Mesenchymal stem cell (in vitro differentiated cells and primary cell): ENCODE measurements around the gene ANO4.

ENCODE experiments used
- DNase-seq: peaks from one replicate; pipeline ENCODE4 v3.0.0-alpha.2; 2013
- H2AFZ ChIP-seq: one replicate; pipeline ENCODE4 v1.6.1; 2013; ENCODE audit warnings: low read depth, mild to moderate bottlenecking, control low read depth, inconsistent platforms, low read length, moderate library complexity
- H2AK5ac ChIP-seq: 2 replicates; pipeline ENCODE4 v1.6.1; 2013; ENCODE audit warnings: low read length, moderate library complexity, mild to moderate bottlenecking, inconsistent platforms; ENCODE audit not compliant: severe bottlenecking
- H2BK120ac ChIP-seq: one replicate; pipeline ENCODE4 v1.6.1; 2013; ENCODE audit warnings: low read depth, mild to moderate bottlenecking, inconsistent platforms, low read length, moderate library complexity
- H2BK12ac ChIP-seq, 2 experiments: one replicate each; pipeline ENCODE4 v1.6.1; 2013; ENCODE audit warnings: inconsistent platforms in 2 of 2, low read length in 2 of 2, mild to moderate bottlenecking in 2 of 2, moderate library complexity in 2 of 2, control low read depth in 1 of 2
- H2BK15ac ChIP-seq: one replicate; pipeline ENCODE4 v1.6.1; 2013; ENCODE audit warnings: mild to moderate bottlenecking, low read depth, inconsistent platforms; ENCODE audit not compliant: poor library complexity, severe bottlenecking
- H2BK5ac ChIP-seq: 2 replicates; pipeline ENCODE4 v1.6.1; 2013; ENCODE audit warnings: low read depth, mild to moderate bottlenecking, low read length, control low read depth, inconsistent platforms; ENCODE audit not compliant: poor library complexity, severe bottlenecking
- H3K14ac ChIP-seq, 2 experiments: one replicate each; pipeline ENCODE4 v1.6.1; 2013; ENCODE audit warnings: inconsistent platforms in 2 of 2, low read length in 2 of 2, control low read depth in 1 of 2, mild to moderate bottlenecking in 1 of 2, moderate library complexity in 1 of 2
- H3K18ac ChIP-seq, 2 experiments: one replicate each; pipeline ENCODE4 v1.6.1; 2013; ENCODE audit warnings: inconsistent platforms in 2 of 2, low read length in 2 of 2, control low read depth in 1 of 2, low read depth in 1 of 2, mild to moderate bottlenecking in 1 of 2
- H3K23ac ChIP-seq, 2 experiments: one replicate each; pipeline ENCODE4 v1.6.1; 2013; ENCODE audit warnings: inconsistent platforms in 2 of 2, low read length in 2 of 2, mild to moderate bottlenecking in 2 of 2, moderate library complexity in 2 of 2, control low read depth in 1 of 2
- H3K27ac ChIP-seq: 2 replicates; pipeline ENCODE4 v1.5.1; 2013; ENCODE audit warnings: mild to moderate bottlenecking, moderate library complexity, low read length, control low read depth, inconsistent platforms; ENCODE audit not compliant: poor library complexity, severe bottlenecking
- H3K27me3 ChIP-seq, 2 experiments: 2 replicates each; pipeline versions ENCODE4 v1.6.1 to v1.7.0; 2013; ENCODE audit warnings: low read length in 2 of 2, mild to moderate bottlenecking in 2 of 2, moderate library complexity in 2 of 2, control low read depth in 1 of 2, inconsistent platforms in 1 of 2; ENCODE audit not compliant: control insufficient read depth in 1 of 2, insufficient read depth in 1 of 2
- H3K36me3 ChIP-seq, 2 experiments: 2 replicates each; pipeline versions ENCODE4 v1.6.1 to v1.7.0; 2013; ENCODE audit warnings: low read length in 2 of 2, control low read depth in 1 of 2, inconsistent platforms in 1 of 2, low read depth in 1 of 2, mild to moderate bottlenecking in 1 of 2; ENCODE audit not compliant: insufficient read depth in 2 of 2, control insufficient read depth in 1 of 2
- H3K4ac ChIP-seq, 2 experiments: one replicate each; pipeline ENCODE4 v1.6.1; 2013; ENCODE audit warnings: inconsistent platforms in 2 of 2, low read length in 2 of 2, mild to moderate bottlenecking in 2 of 2, moderate library complexity in 2 of 2, control low read depth in 1 of 2, low read depth in 1 of 2
- H3K4me1 ChIP-seq: 2 replicates; pipeline ENCODE4 v1.6.1; 2013; ENCODE audit warnings: low read depth, low read length, control low read depth; ENCODE audit not compliant: control insufficient read depth, insufficient read depth
- H3K4me2 ChIP-seq: 2 replicates; pipeline ENCODE4 v1.6.1; 2013; ENCODE audit warnings: low read length, mild to moderate bottlenecking, inconsistent platforms; ENCODE audit not compliant: poor library complexity, severe bottlenecking
- H3K4me3 ChIP-seq, 2 experiments: 2 replicates each; pipeline versions ENCODE4 v1.5.1 to v1.7.0; 2013; ENCODE audit warnings: low read length in 2 of 2, mild to moderate bottlenecking in 2 of 2, control low read depth in 1 of 2, low read depth in 1 of 2; ENCODE audit not compliant: insufficient read depth in 1 of 2
- H3K79me1 ChIP-seq: replicated peaks from 2 replicates; pipeline ENCODE4 v1.6.1; 2013; ENCODE audit warnings: mild to moderate bottlenecking, control low read depth, low read length, inconsistent platforms; ENCODE audit not compliant: poor library complexity, severe bottlenecking
- H3K9ac ChIP-seq: 2 replicates; pipeline ENCODE4 v1.7.0; 2013; ENCODE audit warnings: mild to moderate bottlenecking, low read length, moderate library complexity
- H3K9me3 ChIP-seq: 2 replicates; pipeline ENCODE4 v1.7.0; 2013; ENCODE audit warnings: mild to moderate bottlenecking, low read length; ENCODE audit not compliant: control insufficient read depth
- H4K8ac ChIP-seq: one replicate; pipeline ENCODE4 v1.6.1; 2013; ENCODE audit warnings: inconsistent platforms, mild to moderate bottlenecking, low read length, moderate library complexity
- H4K91ac ChIP-seq: one replicate; pipeline ENCODE4 v1.6.1; 2013; ENCODE audit warnings: mild to moderate bottlenecking, low read length, inconsistent platforms
- WGBS: methylation state at CpG from one replicate; pipeline ENCODE4 v1.1.7; 2013; ENCODE audit warnings: mixed read lengths; 5-methylcytosine and 5-hydroxymethylcytosine counted together

Gene ANO4

DNA sequence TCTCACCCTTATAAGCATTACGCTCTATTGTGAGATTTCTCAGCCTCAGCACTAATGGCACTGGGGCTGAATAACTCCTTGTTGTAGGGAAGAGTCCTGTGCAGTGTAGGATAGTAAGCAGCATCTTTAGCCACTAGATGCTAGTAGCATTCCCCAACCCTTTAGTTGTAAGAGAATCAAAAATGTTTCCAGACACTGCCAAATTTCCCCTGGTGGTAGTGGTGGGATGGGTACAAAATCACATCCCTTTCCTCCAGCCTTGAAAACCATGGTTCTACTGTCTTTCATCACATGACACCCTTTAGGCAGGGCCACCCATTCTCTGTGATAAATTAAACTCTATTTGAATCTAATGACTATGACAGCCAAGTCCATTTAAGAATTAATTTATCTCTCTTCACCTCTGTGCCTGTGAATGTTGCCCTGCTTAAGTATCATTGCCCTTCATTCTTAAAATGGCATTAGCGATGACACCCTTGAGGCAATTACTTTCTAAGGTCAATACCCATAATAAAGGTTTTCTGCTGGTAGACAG lies 199.4 kb downstream of the ANO4 start:
- Histone ChIP-seq H3K9ac (no peak overlapping the region), H3K4ac (no peak overlapping the region), H2BK15ac (no peak overlapping the region), H2BK120ac (no peak overlapping the region), H2BK12ac (no peak overlapping the region), H3K9me3 (no peaks in the 10 kb centered on the region), H3K4me3 (no peak overlapping the region), H3K18ac (no peak overlapping the region), H4K8ac (no peak overlapping the region), H2AK5ac (no peak overlapping the region), H4K91ac (no peak overlapping the region), H3K23ac (no peak overlapping the region), H3K27me3 (no peaks in the 10 kb centered on the region), H3K27ac (no peak overlapping the region), H3K4me2 (no peak overlapping the region), H3K36me3 (no peaks in the 10 kb centered on the region), H2AFZ (no peak overlapping the region), H3K79me1 (no peaks in the 10 kb centered on the region), H3K14ac (no peak overlapping the region), H3K4me1 (no peaks in the 10 kb centered on the region), H2BK5ac (no peak overlapping the region)
- no peak for DNase-seq
- 100% methylated on average over 1 of the region's 2 CpGs for WGBS

- no peak overlapping the region for H3K4ac ChIP-seq
- H3K9me3 ChIP-seq: no peaks in the 10 kb centered on the region
- no peak overlapping the region for H4K8ac ChIP-seq
- no peak overlapping the region for H2BK5ac ChIP-seq
- H3K27ac ChIP-seq: no peak overlapping the region
- no peak overlapping the region for H3K4me2 ChIP-seq
- H3K79me1 ChIP-seq: no peaks in the 10 kb centered on the region
- no peak overlapping the region for H2BK15ac ChIP-seq
- no peaks in the 10 kb centered on the region for H3K36me3 ChIP-seq
- no peaks in the 10 kb centered on the region for H3K4me1 ChIP-seq
- no peak for DNase-seq
- H2BK120ac ChIP-seq: no peak overlapping the region
- H3K23ac ChIP-seq: no peak overlapping the region
- no peak overlapping the region for H3K9ac ChIP-seq
- no peak overlapping the region for H2AFZ ChIP-seq
- 76% methylated on average over 2 of the region's 3 CpGs for WGBS
- H2AK5ac ChIP-seq: no peak overlapping the region
- H3K27me3 ChIP-seq: no peaks in the 10 kb centered on the region
- no peak overlapping the region for H3K4me3 ChIP-seq
- no peak overlapping the region for H2BK12ac ChIP-seq
- no peak overlapping the region for H4K91ac ChIP-seq
- H3K18ac ChIP-seq: no peak overlapping the region
- H3K14ac ChIP-seq: no peak overlapping the region
Measured at GRCh38 chr12:100995201-100995600, 200.6 kb downstream of the ANO4 start.

DNA sequence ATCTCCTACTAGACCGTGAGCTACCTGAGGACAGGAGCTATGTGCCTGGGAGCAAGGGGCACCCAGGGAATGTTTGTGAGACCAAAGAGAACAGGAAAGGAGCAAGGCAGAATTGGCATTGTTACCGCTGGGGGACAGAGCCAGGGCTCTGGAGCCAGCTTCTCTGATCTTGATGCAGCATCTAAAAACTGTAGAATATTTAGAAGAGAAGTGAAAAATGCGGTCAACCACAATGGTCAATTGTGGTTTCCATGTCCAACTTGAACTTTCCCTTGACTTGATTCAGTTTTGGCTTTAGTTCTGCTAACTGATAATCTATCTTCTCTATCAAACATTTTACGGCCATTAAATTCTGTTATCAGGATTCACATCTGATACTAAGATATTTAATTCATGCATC lies 201.2 kb downstream of the ANO4 start:
- Histone ChIP-seq H3K27me3 (no peaks in the 10 kb centered on the region), H3K9me3 (no peaks in the 10 kb centered on the region), H3K9ac (no peak overlapping the region), H3K36me3 (no peaks in the 10 kb centered on the region), H3K79me1 (no peaks in the 10 kb centered on the region), H3K4ac (no peak overlapping the region), H3K27ac (no peak overlapping the region), H3K23ac (no peak overlapping the region), H2BK12ac (no peak overlapping the region), H2BK120ac (no peak overlapping the region), H3K14ac (no peak overlapping the region), H4K91ac (no peak overlapping the region), H2BK15ac (no peak overlapping the region), H3K4me2 (no peak overlapping the region), H4K8ac (no peak overlapping the region), H2AFZ (no peak overlapping the region), H3K4me3 (no peak overlapping the region), H3K18ac (no peak overlapping the region), H3K4me1 (no peaks in the 10 kb centered on the region), H2BK5ac (no peak overlapping the region), H2AK5ac (no peak overlapping the region)
- WGBS: 63% methylated on average over 3 of the region's 4 CpGs
- DNase-seq: no peak

DNA sequence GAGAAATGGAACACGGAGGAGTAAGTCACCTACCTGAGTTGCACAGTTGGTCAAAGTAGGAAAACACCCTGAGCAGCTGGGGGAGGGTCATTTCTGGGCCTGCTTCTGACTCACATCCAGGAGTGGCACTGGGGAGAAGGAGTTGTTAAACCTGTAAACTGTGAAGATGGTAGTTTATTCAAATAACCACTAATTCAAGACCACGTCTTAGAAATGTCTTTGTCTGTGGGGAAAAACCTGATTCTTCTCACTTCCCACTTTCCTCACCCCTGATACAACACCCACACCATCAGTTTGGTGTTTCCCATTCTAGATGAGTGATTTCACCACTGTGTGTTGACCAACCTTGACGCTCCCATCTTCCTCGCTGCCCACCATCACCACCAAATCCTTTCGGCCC lies 207.1 kb downstream of the ANO4 start:
- Histone ChIP-seq H2BK15ac (no peak overlapping the region), H2BK120ac (no peak overlapping the region), H3K9me3 (no peaks in the 10 kb centered on the region), H2AFZ (no peak overlapping the region), H2BK5ac (no peak overlapping the region), H4K91ac (no peak overlapping the region), H3K79me1 (no peaks in the 10 kb centered on the region), H4K8ac (no peak overlapping the region), H2BK12ac (no peak overlapping the region), H3K27ac (no peak overlapping the region), H3K36me3 (no peaks in the 10 kb centered on the region), H3K4me1 (no peaks in the 10 kb centered on the region), H3K14ac (no peak overlapping the region), H3K18ac (no peak overlapping the region), H3K4ac (no peak overlapping the region), H2AK5ac (no peak overlapping the region), H3K4me3 (no peak overlapping the region), H3K9ac (no peak overlapping the region), H3K23ac (no peak overlapping the region), H3K27me3 (no peaks in the 10 kb centered on the region), H3K4me2 (no peak overlapping the region)
- no peak for DNase-seq
- 96% methylated on average over 5 of the region's 5 CpGs for WGBS
